GM18870 (cell line): ENCODE data around the gene FBXO4.
A peak's percentile ranks its signal among the peaks of the same experiment; 100 is the strongest.

Experiments
- ATAC-seq: cut with Tn5 transposase; IDR thresholded peaks from one replicate; pipeline ENCODE4 v1.9.1; 2021; ENCODE audit warnings: moderate library complexity; ENCODE audit not compliant: unreplicated experiment

Gene FBXO4, protein sequence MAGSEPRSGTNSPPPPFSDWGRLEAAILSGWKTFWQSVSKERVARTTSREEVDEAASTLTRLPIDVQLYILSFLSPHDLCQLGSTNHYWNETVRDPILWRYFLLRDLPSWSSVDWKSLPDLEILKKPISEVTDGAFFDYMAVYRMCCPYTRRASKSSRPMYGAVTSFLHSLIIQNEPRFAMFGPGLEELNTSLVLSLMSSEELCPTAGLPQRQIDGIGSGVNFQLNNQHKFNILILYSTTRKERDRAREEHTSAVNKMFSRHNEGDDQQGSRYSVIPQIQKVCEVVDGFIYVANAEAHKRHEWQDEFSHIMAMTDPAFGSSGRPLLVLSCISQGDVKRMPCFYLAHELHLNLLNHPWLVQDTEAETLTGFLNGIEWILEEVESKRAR

GRCh38 chr5:41924872-41925554 lies at the start of gene FBXO4:
Gene FBXO4 (plus strand): TSS chr5:41925281. CDS start chr5:41925310, 29 bp downstream.
- ATAC-seq, result peak; percentile 91

DNA sequence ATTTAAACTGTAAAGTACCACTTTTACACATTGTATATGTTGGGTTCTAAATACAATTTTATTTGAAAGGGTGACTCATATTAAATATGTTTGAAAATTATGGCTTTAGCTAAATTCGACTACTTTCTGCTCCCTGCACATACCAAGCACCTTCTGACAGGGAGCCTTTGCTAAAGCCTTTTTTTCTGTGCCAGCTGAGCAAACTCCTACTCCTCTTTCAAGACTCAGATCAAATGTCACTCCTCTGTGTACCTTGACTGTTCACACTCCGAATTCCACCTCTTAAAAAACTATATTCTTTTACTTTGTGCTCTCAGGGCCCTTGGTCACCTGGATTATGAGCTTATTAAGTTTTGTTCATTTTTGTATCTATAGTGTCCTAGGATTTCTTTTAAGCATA lies 48.4 kb upstream of the FBXO4 start:
- ATAC-seq, result no peak

DNA sequence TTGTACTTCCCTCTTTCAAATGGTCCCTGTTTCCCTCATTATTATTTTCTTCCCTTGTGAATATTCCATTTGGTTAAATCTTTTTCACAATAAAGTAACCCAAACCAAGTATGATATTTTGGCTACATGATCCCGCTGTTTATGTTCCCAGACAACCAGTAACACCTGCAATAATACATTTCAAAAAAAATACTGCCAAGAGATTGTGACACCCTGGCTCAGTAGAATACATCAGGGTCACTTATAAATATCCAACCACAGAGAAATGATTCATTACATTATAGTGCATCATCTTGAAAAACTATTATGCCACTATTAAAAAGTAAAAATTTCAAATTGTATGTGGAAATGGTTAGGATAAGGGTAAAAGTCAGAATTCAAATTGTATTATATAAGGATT lies 47.7 kb upstream of the FBXO4 start:
- no peak for ATAC-seq

DNA sequence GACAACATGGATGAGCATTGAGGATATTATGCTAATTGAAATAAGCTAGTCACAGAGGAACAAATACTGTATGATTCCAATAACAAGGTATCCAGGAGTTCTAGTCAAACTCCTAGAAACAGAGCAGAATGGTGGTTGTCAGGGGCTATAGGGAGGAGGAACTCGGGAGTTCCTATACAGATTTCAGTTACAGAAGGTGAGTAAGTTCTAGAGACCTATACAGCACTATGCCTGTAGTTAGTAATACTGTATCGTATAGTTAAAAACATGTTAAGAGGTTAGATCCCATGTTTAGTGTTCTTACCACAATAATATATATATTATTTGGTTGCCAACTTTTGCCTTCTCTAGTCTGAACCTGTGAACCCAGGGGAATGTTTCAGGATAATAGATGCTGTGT lies 46.9 kb upstream of the FBXO4 start:
- ATAC-seq, result peak; percentile 39

GRCh38 chr5:41878643-41879478 lies 46.2 kb upstream of the FBXO4 start:
- peak; percentile 71 for ATAC-seq

GRCh38 chr5:41882765-41883164 lies 42.3 kb upstream of the FBXO4 start:
- ATAC-seq, result no peak

- no peak for ATAC-seq
Measured at GRCh38 chr5:41883243-41883642, 41.8 kb upstream of the FBXO4 start.

- no peak for ATAC-seq
Measured at GRCh38 chr5:41883936-41884335, 41.1 kb upstream of the FBXO4 start.

GRCh38 chr5:41885286-41885685 lies 39.8 kb upstream of the FBXO4 start:
- no peak for ATAC-seq

- ATAC-seq, result no peak
Measured at GRCh38 chr5:41891066-41891707, 33.9 kb upstream of the FBXO4 start.

DNA sequence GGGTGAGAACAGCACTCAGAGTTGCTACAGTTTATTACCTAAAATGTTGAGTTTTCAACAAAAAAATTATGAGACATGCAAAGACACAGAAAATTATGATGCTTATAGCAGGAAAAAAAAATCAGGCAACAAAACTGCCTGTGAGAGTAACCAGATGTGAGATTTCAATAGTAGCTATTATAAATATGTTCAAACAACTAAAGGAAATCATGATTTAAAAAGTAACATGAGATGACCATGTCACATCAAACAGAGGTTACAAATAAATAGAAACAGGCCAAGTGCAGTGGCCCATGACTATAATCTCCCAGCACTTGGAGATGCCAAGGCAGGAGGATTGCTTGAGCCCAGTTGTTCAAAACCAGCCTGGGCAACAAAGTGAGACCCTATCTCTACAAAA lies 33.0 kb upstream of the FBXO4 start:
- no peak for ATAC-seq

GRCh38 chr5:41893074-41893851 lies 31.8 kb upstream of the FBXO4 start:
- ATAC-seq, result peak; percentile 67

DNA sequence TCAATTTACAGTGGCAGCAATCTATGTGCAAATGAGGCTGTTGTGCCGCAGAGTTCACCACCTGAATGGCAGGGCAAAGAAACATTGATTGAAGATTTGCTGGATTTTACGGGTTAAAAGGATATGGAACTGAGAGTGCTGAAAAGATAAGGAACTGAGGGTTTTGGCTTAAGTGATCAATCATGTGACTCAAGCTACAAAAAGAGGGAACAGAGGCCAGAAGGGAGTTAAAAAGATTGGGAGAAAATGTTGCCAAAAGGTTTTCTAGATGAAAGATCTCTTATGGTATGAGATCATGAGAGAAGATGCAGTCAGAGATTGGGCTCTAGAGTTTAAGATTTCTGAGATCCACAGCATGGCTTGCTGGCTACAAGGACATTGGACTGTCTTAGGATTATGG lies 28.9 kb upstream of the FBXO4 start:
- ATAC-seq, result no peak

- no peak for ATAC-seq
Measured at GRCh38 chr5:41903382-41903891, 21.6 kb upstream of the FBXO4 start.

DNA sequence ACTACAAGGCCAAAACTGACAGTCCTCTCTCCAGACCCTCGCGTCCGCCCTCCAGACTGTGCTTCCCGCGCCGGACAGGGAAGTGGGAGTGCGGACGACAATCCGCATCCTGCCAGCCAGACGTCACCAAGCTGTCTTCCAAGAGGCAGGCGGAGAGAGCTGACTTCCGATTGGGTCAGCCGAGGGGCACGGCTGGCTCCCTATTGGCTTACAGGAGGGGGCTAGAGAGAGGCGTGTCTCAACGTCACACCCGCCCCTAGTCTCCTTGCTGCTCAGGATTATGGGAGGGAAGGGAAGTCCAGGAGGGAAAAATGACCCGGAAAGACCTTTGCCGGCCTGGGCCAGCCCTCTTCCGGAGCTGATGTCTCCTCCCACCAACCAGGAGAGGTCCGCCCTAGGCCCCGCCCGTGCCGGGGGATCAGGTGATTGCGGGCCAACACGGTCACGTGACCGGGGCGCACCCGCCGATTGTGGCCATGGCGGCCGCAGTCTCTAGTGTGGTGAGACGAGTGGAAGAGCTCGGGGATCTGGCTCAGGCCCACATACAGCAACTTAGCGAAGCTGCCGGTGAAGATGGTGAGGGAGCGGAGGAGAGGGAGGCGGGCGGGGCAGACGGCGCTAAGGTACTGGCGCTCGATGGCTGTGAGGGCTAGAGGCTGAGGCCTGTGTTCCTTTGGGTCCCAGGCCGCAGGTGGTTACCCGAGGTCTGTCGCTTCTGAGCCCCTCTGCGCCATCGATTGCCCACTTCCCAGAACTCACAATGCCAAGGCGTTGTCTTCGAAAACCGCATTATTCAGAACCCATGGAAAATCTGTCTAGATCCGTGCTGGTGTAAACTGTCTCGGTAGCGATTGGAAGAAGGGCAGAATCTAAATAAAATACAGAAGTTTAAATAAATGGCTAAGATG lies 20.9 kb upstream of the FBXO4 start, which contains the start of gene RIMOC1:
Gene RIMOC1, plus strand, starts transcription at position 453 of the 908 bp plus-strand sequence. Its CDS starts 24 bp downstream, at position 477.
- peak; percentile 99 for ATAC-seq

DNA sequence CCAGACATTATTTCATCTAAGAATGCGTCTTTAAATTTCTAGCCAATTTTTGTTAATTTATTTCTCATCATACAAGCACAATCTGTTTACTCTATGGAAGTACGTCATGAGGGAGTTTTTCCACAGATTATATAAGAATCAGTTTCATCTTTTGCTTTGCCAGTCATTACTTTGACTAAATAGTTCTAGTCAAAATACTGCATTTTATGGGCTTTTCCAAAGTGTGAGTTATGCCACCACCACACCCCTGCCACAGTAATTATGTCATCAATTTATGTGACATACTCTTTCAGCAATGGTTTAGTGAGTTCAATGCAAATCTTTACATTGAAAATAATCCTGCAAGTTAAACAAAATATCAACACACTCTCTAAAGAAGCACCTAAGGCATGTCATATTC lies 18.9 kb upstream of the FBXO4 start:
- ATAC-seq, result no peak

DNA sequence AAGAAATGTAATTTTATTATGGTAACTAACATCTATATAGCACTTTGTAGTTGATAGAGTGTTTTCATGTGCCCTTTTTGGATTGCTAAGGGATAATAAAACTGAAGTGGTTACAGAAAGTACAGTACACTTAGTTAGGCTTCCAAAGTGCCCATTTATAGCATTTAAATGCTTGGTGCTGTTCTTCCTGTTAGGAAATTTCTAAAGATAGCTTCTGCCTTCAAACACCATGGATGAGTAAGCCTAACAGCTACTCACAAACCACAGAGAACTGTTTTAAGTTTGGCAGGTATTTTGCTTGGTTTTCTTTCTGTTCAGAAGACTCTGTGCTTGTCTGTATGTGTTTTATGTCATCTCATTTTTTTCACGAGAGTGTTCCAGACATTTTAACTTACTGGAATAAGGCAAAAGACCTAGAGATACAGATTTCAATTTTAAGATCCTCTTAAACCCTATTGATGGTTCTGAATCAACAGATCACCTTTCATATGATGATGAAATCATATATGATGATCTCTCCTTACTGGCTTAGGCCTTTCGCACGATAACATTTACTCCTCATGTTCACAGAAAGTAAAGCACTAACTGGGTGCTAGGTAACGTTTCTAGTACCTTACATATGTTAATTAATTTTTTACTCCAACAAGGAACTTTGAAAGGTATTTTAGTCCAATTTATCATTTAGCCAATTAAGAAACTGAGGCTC lies 16.6 kb upstream of the FBXO4 start:
- ATAC-seq, result no peak

DNA sequence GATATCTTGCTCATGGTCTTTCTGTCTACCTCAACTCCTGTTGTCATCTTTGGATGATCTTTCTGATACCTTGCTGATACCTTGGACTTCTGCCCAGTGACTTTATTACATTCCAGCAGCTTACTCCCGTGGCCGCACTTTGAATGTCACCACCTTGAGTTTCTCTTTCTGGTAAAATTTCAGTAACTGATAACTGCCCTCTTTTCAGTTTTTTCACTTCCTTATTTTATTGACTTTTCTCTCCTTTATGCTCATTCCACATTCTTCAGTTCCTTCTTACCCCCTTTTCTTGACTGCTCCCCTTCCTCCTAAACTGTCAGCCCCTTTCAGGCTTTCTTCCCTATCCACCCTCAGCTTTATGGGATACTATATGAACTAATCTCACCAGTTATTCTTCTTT lies 7.0 kb upstream of the FBXO4 start:
- ATAC-seq, result no peak
